ENCODE data around the gene SPTLC3.

GRCh38 chr20:13031751-13032150 is 23.0 kb downstream of the SPTLC3 start:
- TF ChIP-seq TAF1 (IDR thresholded peaks at IDR 0.05; ENCODE audit: borderline replicate concordance, insufficient read depth, low read length) (no peak), POLR2AphosphoS5 (IDR thresholded peaks at IDR 0.05; ENCODE audit: low read depth, low read length) (no peak), REST (IDR thresholded peaks at IDR 0.05; ENCODE audit: insufficient read depth in 1 of 2, low read depth in 2 of 2, low read length in 2 of 2) (no peak), SIN3A (IDR thresholded peaks at IDR 0.05; ENCODE audit: borderline replicate concordance, insufficient read depth, low read length) (no peak)

All from PFSK-1 (cell line).